Keratinocyte (primary cell): ENCODE data around the gene CMC4. TPM values are rescaled to one million over a fixed set of nuclear protein-coding genes. Genes with fewer than 3 reads are reported as not detected.

Experiments
- DNase-seq: peaks from one replicate; pipeline ENCODE4 v3.0.0-alpha.2; 2011; ENCODE audit warnings: low read depth, missing footprints, low spot score
- FAIRE-seq: peaks from 2 replicates; lab custom pipeline; 2011; peaks lifted over from hg19 to GRCh38; lab: Jason Lieb, UNC
- H2AFZ ChIP-seq: 2 replicates; pipeline ENCODE4 v1.6.0; 2012; ENCODE audit warnings: low read length, control low read depth, inconsistent platforms; ENCODE audit not compliant: control insufficient read depth
- H3K27ac ChIP-seq: 2 replicates; pipeline ENCODE4 v1.5.1; 2011; ENCODE audit warnings: low read length; ENCODE audit not compliant: control insufficient read depth, insufficient read depth
- H3K27me3 ChIP-seq: 3 replicates; pipeline ENCODE4 v1.6.0; 2011; ENCODE audit warnings: low read length; ENCODE audit not compliant: control insufficient read depth, insufficient read depth; ENCODE audit errors: extremely low read depth
- H3K36me3 ChIP-seq, 2 experiments: 2 replicates in 1 of 2; 3 replicates in 1 of 2; pipeline ENCODE4 v1.5.1; 2011; ENCODE audit warnings: low read length in 2 of 2, mild to moderate bottlenecking in 1 of 2; ENCODE audit not compliant: control insufficient read depth in 2 of 2, insufficient read depth in 2 of 2; ENCODE audit errors: extremely low read depth in 1 of 2
- H3K4me1 ChIP-seq: 3 replicates; pipeline ENCODE4 v1.5.1; 2011; ENCODE audit warnings: low read length; ENCODE audit not compliant: control insufficient read depth, insufficient read depth; ENCODE audit errors: extremely low read depth
- H3K4me2 ChIP-seq: 3 replicates; pipeline ENCODE4 v1.6.0; 2011; ENCODE audit warnings: low read depth, low read length; ENCODE audit not compliant: control insufficient read depth, insufficient read depth; ENCODE audit errors: extremely low read depth
- H3K4me3 ChIP-seq, 3 experiments: fragments of 200-600 bp in 1 of 3; sonication (generic) in 1 of 3; 2 replicates in 2 of 3; 3 replicates in 1 of 3; pipeline ENCODE4 v1.5.1; 2011 to 2016; ENCODE audit warnings: low read length in 3 of 3, mild to moderate bottlenecking in 3 of 3, control low read depth in 2 of 3, inconsistent platforms in 1 of 3, low read depth in 1 of 3, mixed read lengths in 1 of 3, mixed run types in 1 of 3, moderate library complexity in 1 of 3; ENCODE audit not compliant: control insufficient read depth in 2 of 3, insufficient read depth in 2 of 3; ENCODE audit errors: extremely low read depth in 1 of 3
- H3K79me2 ChIP-seq: 2 replicates; pipeline ENCODE4 v1.6.0; 2012; ENCODE audit warnings: low read length; ENCODE audit not compliant: control insufficient read depth, insufficient read depth
- H3K9ac ChIP-seq: 3 replicates; pipeline ENCODE4 v1.6.0; 2011; ENCODE audit warnings: low read length; ENCODE audit not compliant: control insufficient read depth, insufficient read depth; ENCODE audit errors: extremely low read depth
- H3K9me1 ChIP-seq: 3 replicates; pipeline ENCODE4 v1.6.0; 2011; ENCODE audit warnings: low read length; ENCODE audit not compliant: control insufficient read depth, insufficient read depth; ENCODE audit errors: extremely low read depth
- H3K9me3 ChIP-seq: 2 replicates; pipeline ENCODE4 v1.5.1; 2012; ENCODE audit warnings: low read depth, low read length; ENCODE audit not compliant: control insufficient read depth
- H4K20me1 ChIP-seq: 3 replicates; pipeline ENCODE4 v1.6.0; 2011; ENCODE audit warnings: low read length; ENCODE audit not compliant: control insufficient read depth, insufficient read depth; ENCODE audit errors: extremely low read depth
- EZH2 ChIP-seq: IDR thresholded peaks from one replicate; pipeline ENCODE4 v1.6.1; 2012; ENCODE audit warnings: inconsistent platforms, mild to moderate bottlenecking, low read length, moderate library complexity
- dilution Hi-C: fragments of 300-500 bp; cut with MboI; formaldehyde crosslinking; loops from one replicate; pipeline ENCODE4 v1.7.0; 2020; ENCODE audit warnings: low sequenced_read_pairs; ENCODE audit not compliant: extremely low pct_ligation_motif_present
- polyA plus RNA-seq, 5 experiments: library from polyadenylated mRNA; depleted of rRNA in 3 of 5; stranded (reverse) in 3 of 5; stranded (forward) in 1 of 5; unstranded in 1 of 5; fragments of >200 nt; gene quantifications; 1 replicate in 1 of 5; 2 replicates in 3 of 5; 3 replicates in 1 of 5; pipeline versions ENCODE4 v1.2.1 to v1.2.3, GENCODE V29; 2011 to 2012; ENCODE audit warnings: missing spikeins in 2 of 5, low read depth in 1 of 5, low replicate concordance in 1 of 5
- TF ChIP-seq, protein P1 (sequence below), 3 experiments: IDR thresholded peaks in 1 of 3; conservative IDR thresholded peaks in 1 of 3; optimal IDR thresholded peaks in 1 of 3; 2 replicates in 2 of 3; 3 replicates in 1 of 3; pipeline versions ENCODE3 to v1.5.1; 2011; ENCODE audit warnings: low read length in 3 of 3, mild to moderate bottlenecking in 3 of 3, moderate library complexity in 2 of 3, control low read depth in 1 of 3, inconsistent platforms in 1 of 3; ENCODE audit not compliant: insufficient read depth in 2 of 3; ENCODE audit errors: extremely low read depth in 1 of 3

CMC4 gene
- polyA plus RNA-seq, 1 donor (not counting 4 experiments of a cell fraction or from before 2014, with no cell fraction given), result 10.1 TPM

DNA sequence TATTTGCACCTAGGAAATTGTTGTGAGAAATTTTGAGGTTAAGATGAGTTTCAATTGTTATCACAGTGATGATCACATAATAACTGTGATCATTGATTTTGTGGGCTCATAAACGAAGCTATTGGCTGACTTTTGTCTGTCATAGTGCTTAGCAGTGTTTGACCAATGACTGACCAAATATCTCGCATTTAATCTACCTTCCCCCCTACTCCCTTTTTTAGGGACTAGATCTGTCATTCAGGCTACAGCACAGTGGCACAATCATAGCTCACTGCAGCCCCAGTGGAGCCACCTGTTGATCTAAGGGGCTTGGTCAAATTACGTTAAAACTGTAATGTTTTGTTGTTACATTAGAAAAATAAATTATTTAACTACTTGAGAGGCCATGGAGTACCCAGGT is 42.8 kb downstream of the CMC4 start:
- DNase-seq (no peak), FAIRE-seq (no peak)
- Histone ChIP-seq H3K9me1 (no peaks in the 10 kb centered on the region), H3K79me2 (peaks cover 12% of the 10 kb centered on the region), H3K27ac (peak overlapping the region; percentile 95), H3K9me3 (no peaks in the 10 kb centered on the region), H2AFZ (no peak overlapping the region), H4K20me1 (no peaks in the 10 kb centered on the region), H3K27me3 (no peaks in the 10 kb centered on the region), H3K9ac (peak overlapping the region; percentile 92), H3K36me3 (no peaks in the 10 kb centered on the region), H3K4me1 (peaks cover 5% of the 10 kb centered on the region), H3K4me2 (peak overlapping the region; percentile 80), H3K4me3 (peak overlapping the region; percentile 67 to 90 (median 77))
- TF ChIP-seq, protein P1, sequence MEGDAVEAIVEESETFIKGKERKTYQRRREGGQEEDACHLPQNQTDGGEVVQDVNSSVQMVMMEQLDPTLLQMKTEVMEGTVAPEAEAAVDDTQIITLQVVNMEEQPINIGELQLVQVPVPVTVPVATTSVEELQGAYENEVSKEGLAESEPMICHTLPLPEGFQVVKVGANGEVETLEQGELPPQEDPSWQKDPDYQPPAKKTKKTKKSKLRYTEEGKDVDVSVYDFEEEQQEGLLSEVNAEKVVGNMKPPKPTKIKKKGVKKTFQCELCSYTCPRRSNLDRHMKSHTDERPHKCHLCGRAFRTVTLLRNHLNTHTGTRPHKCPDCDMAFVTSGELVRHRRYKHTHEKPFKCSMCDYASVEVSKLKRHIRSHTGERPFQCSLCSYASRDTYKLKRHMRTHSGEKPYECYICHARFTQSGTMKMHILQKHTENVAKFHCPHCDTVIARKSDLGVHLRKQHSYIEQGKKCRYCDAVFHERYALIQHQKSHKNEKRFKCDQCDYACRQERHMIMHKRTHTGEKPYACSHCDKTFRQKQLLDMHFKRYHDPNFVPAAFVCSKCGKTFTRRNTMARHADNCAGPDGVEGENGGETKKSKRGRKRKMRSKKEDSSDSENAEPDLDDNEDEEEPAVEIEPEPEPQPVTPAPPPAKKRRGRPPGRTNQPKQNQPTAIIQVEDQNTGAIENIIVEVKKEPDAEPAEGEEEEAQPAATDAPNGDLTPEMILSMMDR (optimal IDR thresholded peaks at IDR 0.05 in 1 of 3, IDR thresholded peaks at IDR 0.05 in 1 of 3, conservative IDR thresholded peaks at IDR 0.05 in 1 of 3; ENCODE audit: extremely low read depth in 1 of 3, insufficient read depth in 2 of 3, low read length in 3 of 3), result no peak
- no peak for TF ChIP-seq EZH2
- dilution Hi-C loops, result no loop called here

DNA sequence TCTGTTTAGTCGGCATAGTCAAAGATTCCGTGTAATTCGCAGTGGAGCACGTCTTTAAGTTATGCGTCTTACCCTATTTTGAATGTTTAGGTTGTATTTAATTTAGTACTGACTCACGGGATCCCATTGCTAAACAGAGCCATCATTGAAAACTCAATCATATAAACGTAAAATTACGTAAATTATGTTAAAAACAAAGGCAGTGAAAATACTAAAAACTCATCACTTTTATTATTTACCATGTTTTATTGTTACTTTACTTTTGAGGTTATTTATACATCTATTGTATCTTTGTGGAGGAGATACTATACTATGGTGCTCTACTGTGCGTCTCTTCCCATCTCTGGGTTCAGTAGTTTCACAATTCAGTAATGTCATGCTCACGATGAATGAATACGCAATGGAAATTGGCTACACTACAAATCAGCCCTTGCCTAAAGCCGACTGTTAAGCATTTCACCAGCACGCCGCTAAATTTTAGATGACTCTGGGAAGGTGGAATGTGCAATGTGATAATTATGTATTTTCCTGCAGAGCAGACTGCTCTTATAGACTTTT is 43.3 kb downstream of the CMC4 start:
- dilution Hi-C loops, result no loop called here
- Histone ChIP-seq H2AFZ (peak overlapping the region; percentile 67), H3K36me3 (no peaks in the 10 kb centered on the region), H4K20me1 (no peaks in the 10 kb centered on the region), H3K9ac (peak overlapping the region; percentile 92), H3K4me1 (peaks cover 5% of the 10 kb centered on the region), H3K79me2 (peaks cover 12% of the 10 kb centered on the region), H3K9me1 (no peaks in the 10 kb centered on the region), H3K4me3 (peak overlapping the region; percentile 67 to 90 (median 77)), H3K27me3 (no peaks in the 10 kb centered on the region), H3K27ac (peak overlapping the region; percentile 95), H3K4me2 (peak overlapping the region; percentile 80), H3K9me3 (no peaks in the 10 kb centered on the region)
- FAIRE-seq (no peak), DNase-seq (no peak)
- no peak for TF ChIP-seq EZH2
- TF ChIP-seq, protein P1 (optimal IDR thresholded peaks at IDR 0.05 in 1 of 3, IDR thresholded peaks at IDR 0.05 in 1 of 3, conservative IDR thresholded peaks at IDR 0.05 in 1 of 3; ENCODE audit: extremely low read depth in 1 of 3, insufficient read depth in 2 of 3, low read length in 3 of 3), result no peak
